Erythroblast (primary cell): ENCODE measurements around the gene PLXNB1.

Experiments
- GATA1 ChIP-seq: IDR thresholded peaks from 2 replicates; pipeline ENCODE4 v1.6.1; 2011; ENCODE audit warnings: low read depth, mild to moderate bottlenecking, control low read depth, low read length, moderate library complexity
- POLR2A ChIP-seq: IDR thresholded peaks from 2 replicates; pipeline ENCODE4 v1.6.1; 2011; ENCODE audit warnings: mild to moderate bottlenecking, low read length

- TF ChIP-seq POLR2A (no peak), GATA1 (no peak)
These were observed 6.5 kb downstream of the PLXNB1 start for GRCh38 chr3:48423241-48423882.
